Amygdala (tissue), 56 donors: Measurements from ENCODE around the gene KAZN.

Experiments used
- DNase-seq, 56 donors: peaks; one replicate each; lab custom pipeline; 2025; lab: John Stamatoyannopoulos, UW

Gene KAZN

DNA sequence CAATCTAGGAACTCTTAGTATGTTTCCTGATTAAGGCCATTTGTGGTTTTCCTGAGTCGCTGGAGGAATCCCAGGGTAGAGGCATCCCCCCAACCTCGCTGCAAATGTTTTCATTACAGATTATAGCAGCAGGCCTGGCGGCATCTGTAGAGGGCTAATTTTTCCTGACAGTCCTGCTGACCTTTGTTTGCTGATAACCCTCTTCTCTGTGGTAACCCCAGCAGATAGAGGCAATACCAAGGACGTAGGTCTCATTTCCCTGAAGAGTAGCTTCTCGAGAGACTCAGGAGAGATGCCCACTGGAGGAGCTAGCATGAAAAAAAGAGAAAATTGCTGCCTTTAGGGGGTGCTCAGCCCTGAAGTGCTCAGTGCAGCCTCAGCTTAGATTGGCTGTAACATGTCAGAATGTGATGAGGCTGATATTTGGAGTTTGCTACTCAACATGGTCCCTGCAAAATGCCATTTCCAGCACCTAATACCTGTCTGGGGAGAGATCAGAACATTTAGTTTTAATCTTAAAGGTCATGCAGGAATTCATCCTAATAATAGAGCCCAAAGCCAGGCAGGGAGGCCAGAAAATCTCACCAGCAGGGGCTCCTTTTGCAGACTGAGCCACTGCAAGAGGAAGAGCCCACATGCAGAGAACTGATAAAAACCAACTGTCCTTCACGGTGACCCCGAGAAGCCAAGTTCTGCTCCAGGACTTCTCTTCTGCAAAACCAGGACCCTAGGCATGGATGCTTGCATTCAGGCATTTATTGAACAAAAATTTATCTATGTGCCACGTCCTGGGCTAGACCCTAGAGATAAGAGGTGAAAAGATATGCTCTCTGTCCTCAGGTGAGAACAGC, 184.5 kb downstream of the KAZN start:
- no peak for DNase-seq

DNA sequence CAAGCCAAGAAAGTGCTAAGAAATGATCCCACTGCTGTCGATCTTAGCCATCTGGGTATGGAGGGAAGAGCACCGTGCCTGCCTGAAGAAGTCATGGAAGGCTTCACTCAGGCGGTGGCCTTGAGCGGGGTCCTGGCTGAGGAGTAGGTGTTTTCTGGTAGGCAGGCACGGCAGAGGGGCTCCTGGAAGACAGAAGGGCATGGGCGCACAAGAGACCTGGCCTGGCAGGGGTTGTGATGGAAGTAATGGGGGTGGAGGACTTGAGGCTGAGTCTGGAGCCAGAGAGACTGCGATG, 185.1 kb downstream of the KAZN start:
- no peak for DNase-seq

DNA sequence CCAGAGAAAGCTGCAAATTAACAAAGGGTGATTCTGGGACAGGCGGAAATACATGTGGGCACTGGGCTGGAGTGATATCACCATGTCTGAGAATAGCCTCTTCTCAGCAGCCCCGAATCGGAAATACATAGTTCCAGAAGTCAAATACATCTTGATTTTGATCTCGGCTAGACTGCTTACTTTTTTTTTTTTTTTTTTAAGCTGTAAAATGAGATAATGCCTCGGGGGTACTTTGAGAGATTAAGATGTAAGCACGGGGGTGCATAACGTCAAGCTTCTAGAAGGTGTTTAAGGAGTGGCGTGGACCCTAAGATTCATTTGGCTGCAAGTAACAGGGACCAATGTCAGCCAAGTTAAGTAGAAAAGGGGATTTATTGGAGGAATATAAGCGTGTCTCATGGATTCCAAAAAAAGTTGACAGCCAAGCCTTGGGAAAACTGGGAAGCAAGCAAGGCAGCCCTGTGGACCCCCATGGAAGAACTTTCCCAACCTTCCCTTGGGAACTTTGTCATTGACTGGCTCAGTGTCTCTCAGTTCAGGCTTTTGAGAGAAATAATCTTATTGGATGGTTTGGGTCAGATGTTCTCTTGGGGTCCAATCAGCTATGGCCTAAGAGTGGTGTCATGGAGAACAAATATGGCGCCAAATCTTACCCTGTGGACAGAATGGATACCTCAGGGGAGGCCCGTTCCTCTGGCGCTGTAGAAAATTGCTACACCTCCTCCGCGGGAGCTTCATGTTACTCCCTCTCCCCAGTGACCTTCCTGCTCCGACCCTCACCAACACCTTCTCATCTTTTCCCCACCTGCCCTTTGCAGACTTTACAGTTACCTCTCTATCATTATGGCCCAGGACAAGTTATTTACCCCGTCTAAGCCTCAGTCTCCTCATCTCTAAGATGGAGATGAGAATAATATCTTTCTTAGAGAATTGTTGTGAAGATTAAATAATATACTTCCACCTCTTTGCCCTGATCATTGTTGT, 186.6 kb downstream of the KAZN start:
- no peak for DNase-seq

DNA sequence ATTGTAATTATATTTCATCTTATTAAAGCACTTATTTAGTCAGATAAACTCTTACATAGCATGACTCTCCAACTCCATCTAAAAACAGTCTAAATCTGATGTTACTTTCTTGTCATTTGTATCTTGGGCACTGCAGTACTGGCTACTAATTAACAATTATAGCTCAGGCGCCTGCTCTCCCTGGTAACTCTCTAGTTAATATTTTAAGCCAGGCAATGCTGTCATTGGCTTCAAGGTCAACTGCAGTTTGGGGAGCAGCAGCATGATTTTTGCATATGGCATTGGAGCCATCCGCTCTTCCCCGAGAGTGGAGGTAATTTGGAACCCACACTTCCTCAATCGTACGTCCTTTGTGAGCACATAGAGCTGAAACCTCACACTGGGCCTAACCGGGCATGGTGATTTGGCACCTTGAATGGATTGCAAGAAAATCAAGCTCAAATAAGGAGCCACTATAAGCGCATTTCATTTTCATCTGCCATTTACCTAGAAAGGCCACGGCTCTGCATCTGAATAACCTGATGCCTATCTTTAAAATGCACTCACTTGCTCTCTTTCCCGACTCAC, 187.7 kb downstream of the KAZN start:
- DNase-seq: no peak

DNA sequence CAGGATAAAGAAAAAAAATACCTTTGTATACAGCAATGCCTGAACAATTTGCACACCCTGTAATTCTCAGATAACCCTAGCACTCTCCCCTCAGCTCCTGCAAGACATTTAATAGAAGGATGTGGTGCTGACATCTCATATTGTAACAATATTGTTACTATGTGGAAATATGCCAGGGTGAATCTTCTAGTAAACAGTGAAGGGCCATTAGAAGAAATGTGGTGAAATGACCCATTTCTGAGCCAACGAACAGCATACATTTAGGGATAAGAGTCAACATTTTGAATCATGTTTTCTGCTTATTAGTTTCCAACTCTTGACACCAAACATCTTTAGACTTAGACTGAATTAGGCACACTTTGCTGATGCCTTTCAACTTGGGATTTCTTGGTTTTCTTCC, 188.2 kb downstream of the KAZN start:
- no peak for DNase-seq

DNA sequence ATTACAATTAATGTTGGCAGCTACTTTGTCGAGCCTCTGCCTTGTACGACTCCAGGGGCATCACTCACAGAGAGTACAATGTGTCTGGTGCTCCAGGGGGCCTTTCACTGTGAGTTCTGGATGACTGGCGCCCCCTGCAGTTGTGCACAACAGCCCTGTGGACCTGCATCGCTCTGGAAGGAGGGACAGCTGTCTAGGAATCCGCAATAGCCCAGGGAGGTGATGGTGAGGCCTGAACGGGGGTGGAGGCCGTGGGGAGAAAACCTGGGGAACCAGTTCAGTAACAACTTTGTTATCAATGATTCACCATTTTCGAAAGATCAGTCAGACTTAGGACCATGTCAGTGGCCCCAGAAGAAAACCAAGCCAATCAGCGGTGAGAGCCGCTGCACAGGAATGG, 189.1 kb downstream of the KAZN start:
- DNase-seq: no peak

DNA sequence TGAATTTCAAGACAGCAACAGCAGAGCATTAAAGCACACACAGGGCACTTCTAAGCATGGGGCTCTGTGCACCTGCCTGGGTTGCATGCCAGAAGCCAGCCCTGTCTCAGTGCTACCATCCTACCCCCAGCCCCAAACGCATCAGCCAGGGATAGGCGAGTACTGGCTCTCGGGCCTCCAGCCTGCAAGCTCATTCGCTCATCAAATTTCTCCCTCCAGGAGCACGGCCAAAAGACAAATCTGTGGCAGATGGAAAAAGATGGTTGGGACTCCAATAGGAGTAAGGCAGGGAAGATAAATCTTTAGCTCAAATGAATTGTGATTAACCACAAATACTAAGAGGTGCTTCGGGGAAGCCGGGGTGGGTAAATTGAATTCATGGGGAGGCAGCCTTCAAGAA, 189.6 kb downstream of the KAZN start:
- DNase-seq: no peak

DNA sequence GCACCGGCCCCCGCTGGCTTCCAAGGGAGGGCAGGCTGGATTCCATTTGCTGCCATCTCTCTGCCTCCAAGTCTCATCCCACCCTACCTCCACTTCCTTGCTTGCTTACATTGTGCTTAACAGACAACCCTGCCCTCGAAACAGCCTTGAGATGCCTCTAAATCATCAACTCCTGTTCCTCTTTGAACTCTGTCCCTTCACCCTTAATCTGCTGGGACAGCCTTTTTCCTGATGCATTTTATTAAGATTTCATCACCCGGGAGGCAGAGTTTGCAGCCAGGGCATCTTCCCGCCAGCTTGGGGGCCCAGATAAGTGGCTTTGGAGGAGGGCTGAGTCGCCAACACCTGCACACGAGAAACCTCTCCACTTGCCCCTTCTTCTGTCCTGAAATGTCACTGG, 192.5 kb downstream of the KAZN start:
- DNase-seq: no peak

DNA sequence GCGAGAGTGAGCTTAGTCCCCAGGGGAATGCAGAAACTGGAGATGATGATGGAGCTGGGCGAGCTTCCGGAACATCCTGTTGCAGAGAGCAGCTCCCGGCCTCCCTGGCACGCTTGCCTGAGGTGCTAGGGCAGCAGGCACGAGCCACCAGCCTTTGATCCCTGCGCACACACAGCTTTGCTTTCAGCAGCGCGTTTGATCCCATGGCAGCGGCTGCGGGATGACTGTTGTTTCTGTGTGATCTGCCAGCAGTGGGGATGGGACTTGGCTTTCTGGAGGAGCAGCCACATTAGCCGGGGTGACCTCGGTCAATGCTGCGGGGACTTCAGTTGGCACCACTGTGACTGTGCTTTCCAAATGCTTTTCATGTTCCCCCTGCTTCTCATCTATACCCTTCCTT, 193.2 kb downstream of the KAZN start:
- DNase-seq: no peak

DNA sequence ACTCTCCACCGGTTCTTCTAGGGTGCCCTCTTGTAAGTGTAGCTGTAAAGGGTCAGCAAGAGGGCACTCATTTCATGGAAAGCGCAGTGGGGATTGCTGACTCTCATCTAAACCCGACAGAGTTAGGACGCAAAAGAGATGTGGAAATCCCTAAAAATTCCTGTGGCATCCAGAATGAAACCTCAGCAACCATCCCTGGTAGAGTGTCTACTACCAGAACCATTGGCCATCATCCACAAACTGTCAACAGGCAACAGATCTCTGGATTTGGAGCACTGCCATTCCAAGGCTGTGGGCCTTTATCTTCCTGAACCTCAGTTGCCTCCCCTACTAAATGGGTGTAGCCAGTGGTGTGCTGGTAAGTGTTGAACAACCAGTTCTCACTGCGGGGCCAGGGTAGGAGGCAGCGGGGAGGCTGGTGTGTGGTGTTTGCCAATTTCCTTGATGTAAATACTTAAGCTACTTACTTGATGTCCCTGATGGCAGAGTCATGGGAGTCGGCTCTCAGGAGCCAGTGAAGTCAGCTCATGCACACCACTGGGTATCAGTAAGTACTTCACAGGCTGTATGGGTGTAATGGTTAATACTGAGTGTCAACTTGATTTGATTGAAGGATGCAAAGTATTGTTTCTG, 195.8 kb downstream of the KAZN start:
- no peak for DNase-seq

DNA sequence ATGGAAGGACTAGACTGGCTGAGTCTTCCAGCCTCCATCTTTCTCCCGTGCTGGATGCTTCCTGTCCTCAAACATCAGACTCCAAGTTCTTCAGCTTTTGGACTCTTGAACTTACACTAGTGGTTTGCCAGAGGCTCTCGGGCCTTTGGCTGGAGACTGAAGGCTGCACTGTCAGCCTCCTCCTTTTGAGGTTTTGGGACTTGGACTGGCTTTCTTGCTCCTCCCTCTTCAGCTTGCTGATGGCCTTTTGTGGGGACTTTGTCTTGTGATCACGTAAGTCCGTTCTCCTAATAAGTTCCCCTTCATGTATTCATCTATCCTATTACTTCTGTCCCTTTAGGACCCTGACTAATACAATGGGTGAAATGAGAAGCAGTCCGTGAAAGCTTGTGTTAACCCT, 196.4 kb downstream of the KAZN start:
- no peak for DNase-seq

DNA sequence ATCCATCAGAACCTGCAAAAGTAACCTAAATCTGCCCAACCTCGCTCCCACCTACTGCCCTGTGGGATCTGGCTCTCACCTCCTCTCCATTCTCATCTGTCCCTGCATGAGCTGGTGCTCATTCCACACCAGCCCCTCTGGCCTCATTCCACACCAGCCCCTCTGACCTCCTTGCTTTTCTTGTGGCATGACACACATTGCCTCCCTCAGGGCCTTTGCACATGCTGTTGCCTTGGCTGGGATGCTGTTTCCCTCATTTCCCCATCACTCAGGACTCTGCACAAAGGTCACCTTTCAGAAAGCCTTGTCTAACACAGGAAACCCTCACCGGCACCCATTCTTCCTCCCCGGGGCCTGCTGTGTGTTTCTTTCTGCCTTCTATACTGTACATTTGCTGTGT, 197.1 kb downstream of the KAZN start:
- no peak for DNase-seq

DNA sequence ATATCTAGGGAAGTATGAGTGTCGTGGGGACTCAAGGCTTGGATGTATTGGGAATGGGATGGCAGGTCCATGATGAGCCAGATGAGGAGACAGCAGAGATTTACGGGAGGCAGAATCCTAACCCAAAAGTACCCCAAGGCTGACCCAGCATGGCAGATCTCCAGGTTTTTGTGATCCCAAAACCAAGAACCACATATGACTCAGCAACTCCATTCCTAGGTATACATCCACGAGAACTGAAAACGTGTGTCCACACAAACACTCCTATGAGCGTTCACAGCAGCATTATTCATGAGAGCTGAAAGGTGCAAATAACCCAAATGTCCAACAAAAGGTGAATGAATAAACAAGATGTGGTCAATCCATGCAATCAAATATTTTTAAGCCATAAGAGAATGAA, 201.5 kb downstream of the KAZN start:
- no peak for DNase-seq

DNA sequence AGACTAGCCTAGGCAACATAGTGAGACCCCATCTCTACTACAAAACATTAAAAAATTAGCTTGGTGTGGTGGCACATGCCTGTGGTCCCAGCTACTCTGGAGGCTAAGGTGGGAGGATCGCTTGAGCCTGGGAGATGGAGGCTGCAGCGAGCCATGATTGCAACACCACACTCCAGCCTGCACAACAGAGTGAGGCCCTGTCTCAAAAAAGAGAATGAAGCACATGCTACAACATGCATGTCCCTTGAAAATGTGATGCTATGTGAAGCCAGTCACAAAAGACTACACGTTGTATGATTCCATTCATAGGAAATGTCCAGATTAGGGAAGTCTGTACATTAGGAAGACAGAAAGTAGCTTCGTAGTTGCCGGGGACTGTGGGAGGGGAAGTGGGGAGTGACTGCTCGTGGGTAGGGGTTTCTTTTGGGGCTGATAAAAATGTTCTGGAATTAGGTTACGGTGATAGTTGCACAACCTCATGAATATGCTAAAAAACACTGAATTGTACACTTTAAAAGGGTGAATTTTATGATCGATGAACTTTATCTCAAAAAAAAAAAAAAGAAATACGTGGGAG, 202.1 kb downstream of the KAZN start:
- no peak for DNase-seq

DNA sequence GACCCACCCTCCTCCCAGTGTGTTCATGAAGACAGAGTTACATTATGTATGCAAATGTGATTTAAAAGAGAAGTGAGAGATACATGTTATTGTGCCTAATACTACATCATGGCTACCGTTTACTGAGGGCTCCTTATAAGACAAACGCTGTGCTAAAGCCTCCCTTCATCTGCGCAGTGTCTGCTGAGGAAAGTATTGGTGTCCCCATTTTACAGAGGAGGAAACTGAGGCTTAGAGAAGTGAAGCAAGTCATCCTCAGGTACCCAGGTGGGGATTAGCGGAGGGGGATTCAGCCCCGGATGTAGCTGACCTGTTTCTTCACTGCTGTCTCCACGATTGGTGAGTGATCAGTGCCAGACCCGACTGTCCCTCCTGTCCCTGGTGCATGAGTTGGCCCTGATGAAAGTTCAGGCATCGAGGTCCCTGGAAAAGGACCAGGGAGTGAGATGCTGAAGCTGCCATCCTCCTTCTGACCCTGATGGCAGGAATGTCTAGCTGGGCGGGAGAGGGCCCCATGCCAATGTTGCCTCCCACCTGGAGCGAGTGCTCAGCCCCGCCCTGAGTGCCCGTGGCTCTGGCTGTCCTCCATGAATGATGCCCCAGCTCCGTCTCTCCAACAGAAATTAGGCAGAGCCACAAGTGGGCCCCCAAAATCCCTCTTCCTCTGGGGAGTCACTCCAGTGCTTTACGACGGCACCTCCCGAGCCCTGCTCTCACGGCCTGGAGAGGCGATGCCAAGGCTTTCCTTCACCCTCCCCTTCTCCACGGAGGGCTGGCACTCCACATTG, 204.7 kb downstream of the KAZN start:
- DNase-seq: no peak

DNA sequence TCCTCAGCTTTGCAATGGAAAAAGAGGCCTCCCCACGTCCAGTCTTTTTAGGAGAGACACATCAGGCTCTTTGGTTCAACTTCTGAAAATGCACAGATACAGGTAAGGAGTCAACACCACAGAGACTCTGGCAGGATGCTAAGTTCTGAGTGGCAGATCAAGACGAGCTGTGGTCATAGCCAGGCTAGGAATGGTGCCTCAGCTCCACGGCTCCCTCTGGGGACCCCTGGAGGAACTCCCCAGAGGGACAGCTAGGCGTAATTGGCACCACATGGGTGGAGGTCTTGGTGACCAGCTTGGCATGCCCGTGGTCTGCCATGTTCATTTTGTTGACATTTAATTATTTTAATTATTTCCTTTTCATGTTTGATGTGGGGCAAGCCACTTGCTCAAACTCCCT, 206.1 kb downstream of the KAZN start:
- DNase-seq: no peak

DNA sequence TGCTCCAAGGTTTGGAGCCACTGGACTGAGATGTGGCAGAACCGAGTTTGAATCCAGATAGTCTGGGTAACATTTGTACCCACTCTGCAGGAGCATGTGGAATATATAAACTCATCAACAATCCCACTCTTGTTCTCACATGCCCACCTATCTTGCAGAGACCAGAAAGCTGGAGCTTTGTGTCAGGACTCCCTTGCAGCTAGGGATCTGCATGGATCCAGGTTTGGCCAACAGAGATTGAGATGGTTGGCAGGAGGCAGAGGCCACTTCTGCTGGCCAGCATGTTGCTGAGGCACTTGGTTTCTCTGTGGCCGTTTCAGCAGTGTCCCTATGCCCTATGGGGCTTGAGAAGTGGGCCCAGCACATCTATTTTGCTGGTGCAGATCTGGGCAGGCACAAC, 208.3 kb downstream of the KAZN start:
- no peak for DNase-seq

DNA sequence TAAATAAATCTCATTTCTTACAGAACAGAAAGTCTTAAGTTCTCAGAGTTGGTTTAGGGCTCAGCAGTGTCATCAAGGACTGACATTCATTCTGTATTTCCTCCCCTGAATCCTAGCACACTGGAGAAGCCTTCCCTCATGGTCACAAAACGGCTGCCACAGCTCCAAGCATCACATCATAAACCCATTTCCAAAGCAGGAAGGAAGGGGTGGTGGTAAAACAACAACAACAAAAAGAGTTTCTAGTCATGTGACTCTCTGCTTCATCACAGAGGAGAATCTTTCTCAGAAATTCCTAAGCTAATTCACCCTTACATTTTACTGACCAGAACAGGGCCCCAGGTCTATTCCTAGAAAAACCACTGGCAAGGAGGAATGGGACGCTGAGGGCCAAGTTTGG, 210.3 kb downstream of the KAZN start:
- no peak for DNase-seq

DNA sequence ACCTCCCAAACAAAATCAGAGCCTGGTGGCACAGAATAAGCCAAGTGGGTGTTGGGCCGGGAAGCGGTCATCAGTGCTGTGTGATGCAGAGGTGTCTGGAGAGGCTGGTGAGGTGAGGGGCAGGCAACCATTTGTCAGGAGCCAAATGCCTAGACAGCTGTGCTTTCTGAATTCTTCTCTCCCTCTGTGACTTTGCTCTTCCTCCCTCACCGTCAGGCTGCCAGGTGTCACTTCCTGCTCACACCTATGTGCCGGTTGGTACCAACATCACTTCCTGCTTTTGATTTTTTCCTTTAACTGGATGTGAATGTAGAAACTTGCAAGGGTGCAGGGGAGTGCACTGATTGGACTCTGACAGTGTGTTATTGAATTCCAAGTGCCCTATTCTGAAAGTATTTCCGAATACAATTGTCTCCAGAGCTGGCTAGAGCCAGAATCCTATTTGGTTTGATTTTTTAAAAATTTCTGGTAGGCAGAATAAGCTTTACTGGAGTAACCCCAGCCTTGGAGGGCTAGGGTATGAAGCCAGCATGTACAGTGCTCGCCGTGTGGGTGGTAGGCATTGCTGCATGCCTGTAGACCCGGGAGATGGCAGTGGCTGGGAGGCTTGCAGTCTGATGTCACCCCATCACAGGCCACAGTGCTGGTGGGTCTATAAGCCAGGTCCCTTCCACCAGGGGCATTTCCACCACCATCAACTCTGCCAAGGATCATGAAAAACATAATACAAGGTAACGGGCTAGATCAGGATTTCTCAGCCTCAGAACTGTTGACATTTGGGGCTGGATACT, 210.9 kb downstream of the KAZN start:
- DNase-seq: no peak
